VCaP (cell line): ENCODE results near the gene PIERCE2.

ENCODE experiments used
- H3K27ac ChIP-seq: fragments of 450-650 bp; 2 replicates; pipeline ENCODE4 v1.5.1; 2017
- CTCF ChIP-seq: fragments of 450-650 bp; conservative IDR thresholded peaks from 2 replicates; pipeline ENCODE4 v1.5.1; 2017; ENCODE audit warnings: mild to moderate bottlenecking, moderate library complexity

PIERCE2 gene

GRCh38 chr15:55457401-55458022 is 49.2 kb downstream of the PIERCE2 start:
- no peak overlapping the region for H3K27ac ChIP-seq

GRCh38 chr15:55461447-55461846 is 53.2 kb downstream of the PIERCE2 start:
- no peak overlapping the region for H3K27ac ChIP-seq
- no peak for TF ChIP-seq CTCF

More at GRCh38 chr15:55457401-55458022, 49.2 kb downstream of the PIERCE2 start:
- TF ChIP-seq CTCF, result no peak

- no peak for TF ChIP-seq CTCF
- no peak overlapping the region for H3K27ac ChIP-seq
These were observed 60.0 kb downstream of the PIERCE2 start for GRCh38 chr15:55468321-55468720.
